Aorta (tissue), 5 donors: ENCODE measurements around the gene BET1L. TPM values are rescaled to one million over a fixed set of nuclear protein-coding genes. Genes with fewer than 3 reads are reported as not detected.

ENCODE experiments used
- ATAC-seq: fragments of 200-7000 bp; cut with Tn5 transposase; one replicate; pipeline ENCODE4 v1.9.1; 2022; ENCODE audit warnings: moderate library complexity; ENCODE audit not compliant: low FRiP score
- DNase-seq, 2 donors: peaks; one replicate each; pipeline ENCODE4 v3.0.0-alpha.2; 2020
- H3K27ac ChIP-seq, 2 donors: one replicate each; pipeline ENCODE4 v1.5.1; 2013; ENCODE audit warnings: low read length in 2 of 2, mild to moderate bottlenecking in 2 of 2, moderate library complexity in 2 of 2, control low read depth in 1 of 2, inconsistent platforms in 1 of 2, low read depth in 1 of 2
- H3K27me3 ChIP-seq, 2 donors: one replicate each; pipeline ENCODE4 v1.6.1; 2013; ENCODE audit warnings: control low read depth in 1 of 2, low read length in 1 of 2, mild to moderate bottlenecking in 1 of 2, moderate library complexity in 1 of 2; ENCODE audit not compliant: insufficient read depth in 2 of 2, control insufficient read depth in 1 of 2
- H3K36me3 ChIP-seq, 2 donors: one replicate each; pipeline ENCODE4 v1.6.1; 2013; ENCODE audit warnings: control low read depth in 1 of 2, low read length in 1 of 2, mild to moderate bottlenecking in 1 of 2; ENCODE audit not compliant: insufficient read depth in 2 of 2, control insufficient read depth in 1 of 2
- H3K4me1 ChIP-seq, 2 donors: one replicate each; pipeline ENCODE4 v1.6.1; 2013; ENCODE audit warnings: low read length in 2 of 2, control low read depth in 1 of 2, mild to moderate bottlenecking in 1 of 2, moderate library complexity in 1 of 2; ENCODE audit not compliant: insufficient read depth in 2 of 2, control insufficient read depth in 1 of 2
- H3K4me3 ChIP-seq, 2 donors: one replicate each; pipeline ENCODE4 v1.5.1; 2013; ENCODE audit warnings: low read length in 2 of 2, control low read depth in 1 of 2, mild to moderate bottlenecking in 1 of 2
- H3K9me3 ChIP-seq: one replicate; pipeline ENCODE4 v1.6.1; 2013; ENCODE audit warnings: mild to moderate bottlenecking, low read length; ENCODE audit not compliant: control insufficient read depth
- WGBS, 2 donors: extraction: QIAGEN DNeasy Blood & Tissue Kit; methylation state at CpG; one replicate each; pipeline ENCODE4 v1.1.7; 2013; 5-methylcytosine and 5-hydroxymethylcytosine counted together
- intact Hi-C, 2 donors: fragments of 100-400 bp; cut with DNase I; formaldehyde crosslinking; loops; one replicate each; pipeline versions ENCODE4 v1.14.2 to v1.15.0; 2022
- polyA plus RNA-seq, 2 donors: library from polyadenylated mRNA; stranded (reverse); fragments of 200-250 nt; gene quantifications; one replicate each; pipeline ENCODE4 v1.2.3, GENCODE V29; 2013
- total RNA-seq, 2 donors: library from RNA; stranded (reverse); fragmentation: NEBNext Ultra II Directional; extraction: Animal tissue kit (Norgen Biotek cat#: 25700); gene quantifications; one replicate each; pipeline ENCODE4 v1.2.1, GENCODE V29; 2021
- donor health status: healthy with polysubstance abuse.
- donor health status: Bipolar disorder and iron deficiency.
- donor health status: DM: no; HTN: no; CAD: no.
- donor health status: DM: no; HTN: no; CAD: no.
- donor health status: DM: yes; HTN: yes; CAD: no.

Gene BET1L
- total and polyA plus RNA-seq, 4 donors: 24.0 to 55.4 (median 45.2) TPM

DNA sequence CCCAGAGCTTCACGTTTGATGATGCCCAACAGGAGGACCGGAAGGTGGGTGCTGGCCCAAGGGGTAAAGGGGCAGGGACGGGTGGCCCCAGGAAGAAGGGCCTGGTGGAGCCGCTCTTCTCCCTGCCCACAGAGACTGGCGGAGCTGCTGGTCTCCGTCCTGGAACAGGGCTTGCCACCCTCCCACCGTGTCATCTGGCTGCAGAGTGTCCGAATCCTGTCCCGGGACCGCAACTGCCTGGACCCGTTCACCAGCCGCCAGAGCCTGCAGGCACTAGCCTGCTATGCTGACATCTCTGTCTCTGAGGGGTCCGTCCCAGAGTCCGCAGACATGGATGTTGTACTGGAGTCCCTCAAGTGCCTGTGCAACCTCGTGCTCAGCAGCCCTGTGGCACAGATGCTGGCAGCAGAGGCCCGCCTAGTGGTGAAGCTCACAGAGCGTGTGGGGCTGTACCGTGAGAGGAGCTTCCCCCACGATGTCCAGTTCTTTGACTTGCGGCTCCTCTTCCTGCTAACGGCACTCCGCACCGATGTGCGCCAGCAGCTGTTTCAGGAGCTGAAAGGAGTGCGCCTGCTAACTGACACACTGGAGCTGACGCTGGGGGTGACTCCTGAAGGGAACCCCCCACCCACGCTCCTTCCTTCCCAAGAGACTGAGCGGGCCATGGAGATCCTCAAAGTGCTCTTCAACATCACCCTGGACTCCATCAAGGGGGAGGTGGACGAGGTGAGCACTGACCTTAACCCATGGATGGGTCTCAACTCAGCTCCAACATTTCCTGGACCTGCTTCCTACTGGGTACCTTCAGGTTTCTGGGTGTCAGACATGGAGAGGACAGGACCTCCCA is 2.3 kb upstream of the BET1L start:
- Histone ChIP-seq H3K27ac (no peak overlapping the region), H3K9me3 (no peaks in the 10 kb centered on the region), H3K4me1 (no peaks in the 10 kb centered on the region), H3K4me3 (peak overlapping the region; percentile 53 to 69), H3K27me3 (no peaks in the 10 kb centered on the region), H3K36me3 (peaks cover 0 to 2% of the 10 kb centered on the region in 2 donors)
- ATAC-seq (no peak), DNase-seq (peak in 1 of 2 donors; percentile 69)
- intact Hi-C loops: loop anchor here in 1 of 2 donors (5.0 kb wide), 3 partner anchors 148 to 298 kb away; partner anchors contain the start of gene RNH1
- 45 to 49% methylated on average over 29 of the region's 29 CpGs for WGBS, 2 donors

DNA sequence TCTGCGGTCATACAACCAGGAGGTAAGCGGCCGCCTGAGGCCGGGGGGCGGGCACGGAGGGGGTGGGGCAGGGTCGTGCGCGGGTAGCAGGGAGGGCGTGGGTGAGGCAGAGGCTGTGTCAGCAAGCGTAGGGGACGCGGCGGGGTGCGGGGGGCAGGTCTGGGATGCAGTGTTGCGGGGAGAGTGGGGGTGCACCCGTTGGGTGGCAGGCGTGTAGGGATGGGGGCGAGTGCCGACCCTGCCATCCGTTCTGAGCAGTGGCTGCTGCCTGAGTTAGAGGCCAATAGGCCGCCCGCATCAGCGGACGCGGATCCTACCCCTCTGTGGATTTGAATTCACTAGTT is 1.7 kb upstream of the BET1L start:
- DNase-seq (no peak), ATAC-seq (no peak)
- Histone ChIP-seq H3K27me3 (no peaks in the 10 kb centered on the region), H3K27ac (no peak overlapping the region), H3K4me1 (no peaks in the 10 kb centered on the region), H3K36me3 (peaks cover 0 to 2% of the 10 kb centered on the region in 2 donors), H3K4me3 (peak overlapping the region; percentile 53 to 69), H3K9me3 (no peaks in the 10 kb centered on the region)
- WGBS, 2 donors: 1 to 2% methylated on average over 20 to 26 of the region's 26 CpGs
- intact Hi-C loops: loop anchor here in 1 of 2 donors (1.0 to 5.0 kb wide), 4 partner anchors 27 to 298 kb away; partner anchors contain the start of genes PSMD13, RNH1 and SIRT3

DNA sequence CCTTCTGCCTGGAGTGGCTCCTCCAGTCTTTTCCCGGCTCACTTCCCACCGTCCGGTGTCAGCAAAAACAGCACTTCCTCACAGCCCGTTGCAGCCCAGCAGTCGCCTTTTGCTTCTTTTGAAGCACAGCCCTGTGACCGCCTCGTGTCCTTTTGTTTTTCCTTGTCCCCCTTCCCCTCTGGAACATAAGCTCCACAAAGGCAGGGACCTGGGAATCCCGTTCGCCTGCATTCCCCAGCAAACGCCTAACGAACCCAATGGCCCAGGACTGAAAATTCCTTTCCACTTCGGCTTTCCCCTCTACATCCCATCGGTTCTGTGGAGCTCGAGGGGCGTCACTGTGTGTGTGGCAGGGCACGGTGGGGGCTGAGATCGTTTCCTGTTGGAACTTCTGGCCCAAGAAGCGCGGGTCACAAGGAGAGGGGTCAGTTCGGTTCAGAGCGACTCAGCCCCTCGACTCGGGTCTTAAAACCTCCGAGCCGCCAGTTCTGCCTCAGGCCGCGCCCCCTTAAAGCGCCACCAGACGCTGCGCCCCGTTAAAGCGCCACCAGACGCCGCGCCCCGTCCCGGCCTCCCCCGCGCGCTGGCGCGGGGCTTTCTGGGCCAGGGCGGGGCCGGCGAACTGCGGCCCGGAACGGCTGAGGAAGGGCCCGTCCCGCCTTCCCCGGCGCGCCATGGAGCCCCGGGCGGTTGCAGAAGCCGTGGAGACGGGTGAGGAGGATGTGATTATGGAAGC is 1.1 kb upstream of the BET1L start:
- peak; percentile 89 for ATAC-seq
- intact Hi-C loops: loop anchor here in 1 of 2 donors (1.0 to 5.0 kb wide), 4 partner anchors 28 to 299 kb away; partner anchors contain the start of genes PSMD13, RNH1 and SIRT3
- Histone ChIP-seq H3K4me3 (peak overlapping the region; percentile 53 to 69), H3K9me3 (no peaks in the 10 kb centered on the region), H3K36me3 (peaks cover 0 to 2% of the 10 kb centered on the region in 2 donors), H3K27me3 (no peaks in the 10 kb centered on the region), H3K27ac (peak overlapping the region; percentile 65 to 83), H3K4me1 (no peaks in the 10 kb centered on the region)
- WGBS, 2 donors: 0 to 1% methylated on average over 57 of the region's 57 CpGs
- DNase-seq: peak; percentile 91 to 93

DNA sequence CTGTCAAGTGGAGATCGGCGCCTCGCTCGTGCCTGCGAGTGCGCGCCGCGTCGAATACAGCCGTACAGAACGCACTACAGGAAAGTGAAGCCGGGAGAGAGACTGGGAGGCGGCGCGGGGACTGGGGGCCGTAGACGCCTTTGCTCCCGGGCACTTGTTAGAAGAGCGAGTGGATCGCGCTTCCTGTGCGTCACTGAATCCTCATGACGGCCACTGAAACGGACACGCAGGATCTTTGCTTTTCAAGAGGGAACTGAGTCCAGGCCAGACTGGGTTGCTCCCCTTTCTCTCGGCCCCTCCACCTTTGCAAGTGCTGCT is 623 bp upstream of the BET1L start:
- Histone ChIP-seq H3K27ac (peak overlapping the region; percentile 65 to 83), H3K27me3 (no peaks in the 10 kb centered on the region), H3K36me3 (peaks cover 0 to 2% of the 10 kb centered on the region in 2 donors), H3K4me3 (peak overlapping the region; percentile 53 to 69), H3K4me1 (no peaks in the 10 kb centered on the region), H3K9me3 (no peaks in the 10 kb centered on the region)
- peak; percentile 15 for ATAC-seq
- peak in 1 of 2 donors; percentile 81 for DNase-seq
- intact Hi-C loops: loop anchor here in 1 of 2 donors (1.0 to 5.0 kb wide), 4 partner anchors 28 to 299 kb away; partner anchors contain the start of genes PSMD13, RNH1 and SIRT3
- 0 to 1% methylated on average over 25 to 27 of the region's 27 CpGs for WGBS, 2 donors

DNA sequence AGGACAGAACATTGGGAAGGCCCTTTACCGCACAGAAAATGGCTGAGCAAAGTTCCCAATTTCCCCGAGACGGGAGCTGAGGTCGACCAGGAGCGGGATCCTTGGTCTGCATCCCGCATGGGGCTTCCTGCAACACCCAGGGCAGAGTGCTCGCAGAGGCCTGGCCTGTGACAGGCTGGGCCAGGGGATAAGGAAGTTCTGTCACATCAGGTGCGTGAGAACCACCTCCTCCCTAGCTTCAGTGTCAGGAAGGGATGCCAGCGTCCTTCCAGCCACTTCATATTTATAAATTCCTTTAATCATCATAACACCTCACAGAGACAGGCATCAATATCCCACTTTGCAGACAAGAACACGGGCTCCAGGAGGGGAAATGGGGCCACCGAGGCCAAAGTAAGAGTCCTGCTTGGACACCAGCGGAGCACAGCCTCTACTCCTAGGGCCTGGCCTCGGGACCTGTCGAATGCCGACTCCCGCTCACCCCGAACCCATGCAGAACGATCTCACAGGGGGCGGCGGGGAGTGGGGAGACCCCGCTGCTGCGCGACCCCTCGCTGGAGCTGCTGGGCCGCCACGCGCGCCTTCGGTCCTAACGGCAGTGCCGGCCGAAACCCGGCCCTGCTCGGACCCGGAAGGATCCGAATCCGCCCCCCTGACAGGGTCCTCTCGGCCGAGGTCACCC is 532 bp downstream of the BET1L start:
- no peaks in the 10 kb centered on the region for H3K27me3 ChIP-seq
- no peaks in the 10 kb centered on the region for H3K9me3 ChIP-seq
- WGBS, 2 donors: 1% methylated on average over 39 of the region's 39 CpGs
- peaks cover 0 to 2% of the 10 kb centered on the region in 2 donors for H3K36me3 ChIP-seq
- ATAC-seq (peak; percentile 9), DNase-seq (peak; percentile 60 to 74)
- intact Hi-C loops: loop anchor here in 1 of 2 donors (5.0 kb wide), 3 partner anchors 151 to 301 kb away; partner anchors contain the start of gene RNH1
- H3K27ac ChIP-seq: peak overlapping the region; percentile 46 to 81
- H3K4me3 ChIP-seq: peak overlapping the region; percentile 52 to 79
- no peaks in the 10 kb centered on the region for H3K4me1 ChIP-seq

DNA sequence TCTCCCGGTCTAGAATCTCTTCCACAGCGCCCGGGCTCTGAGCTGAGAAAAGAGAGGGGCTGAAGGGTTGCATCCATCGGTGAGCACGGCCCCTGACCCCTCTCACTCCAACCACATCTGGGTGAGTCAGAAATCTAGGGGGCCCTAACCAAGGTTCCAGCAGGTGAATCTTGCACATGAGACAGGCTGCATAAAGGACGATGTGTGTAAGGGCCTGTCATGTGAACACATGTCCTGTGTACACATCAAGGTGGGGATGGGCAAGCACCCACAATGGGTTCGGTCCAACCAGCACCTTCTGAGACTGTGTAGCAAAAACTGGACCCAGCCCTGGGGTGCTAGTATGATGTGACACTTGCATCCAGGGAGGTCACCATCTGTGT is 1.2 kb downstream of the BET1L start:
- DNase-seq (peak; percentile 45 to 72), ATAC-seq (no peak)
- intact Hi-C loops: loop anchor here in 1 of 2 donors (5.0 kb wide), 3 partner anchors 151 to 301 kb away; partner anchors contain the start of gene RNH1
- Histone ChIP-seq H3K27me3 (no peaks in the 10 kb centered on the region), H3K4me1 (no peaks in the 10 kb centered on the region), H3K4me3 (peak overlapping the region; percentile 52 to 79), H3K36me3 (peaks cover 0 to 2% of the 10 kb centered on the region in 2 donors), H3K27ac (no peak overlapping the region), H3K9me3 (no peaks in the 10 kb centered on the region)
- WGBS, 2 donors: 67 to 69% methylated on average over 7 of the region's 7 CpGs

DNA sequence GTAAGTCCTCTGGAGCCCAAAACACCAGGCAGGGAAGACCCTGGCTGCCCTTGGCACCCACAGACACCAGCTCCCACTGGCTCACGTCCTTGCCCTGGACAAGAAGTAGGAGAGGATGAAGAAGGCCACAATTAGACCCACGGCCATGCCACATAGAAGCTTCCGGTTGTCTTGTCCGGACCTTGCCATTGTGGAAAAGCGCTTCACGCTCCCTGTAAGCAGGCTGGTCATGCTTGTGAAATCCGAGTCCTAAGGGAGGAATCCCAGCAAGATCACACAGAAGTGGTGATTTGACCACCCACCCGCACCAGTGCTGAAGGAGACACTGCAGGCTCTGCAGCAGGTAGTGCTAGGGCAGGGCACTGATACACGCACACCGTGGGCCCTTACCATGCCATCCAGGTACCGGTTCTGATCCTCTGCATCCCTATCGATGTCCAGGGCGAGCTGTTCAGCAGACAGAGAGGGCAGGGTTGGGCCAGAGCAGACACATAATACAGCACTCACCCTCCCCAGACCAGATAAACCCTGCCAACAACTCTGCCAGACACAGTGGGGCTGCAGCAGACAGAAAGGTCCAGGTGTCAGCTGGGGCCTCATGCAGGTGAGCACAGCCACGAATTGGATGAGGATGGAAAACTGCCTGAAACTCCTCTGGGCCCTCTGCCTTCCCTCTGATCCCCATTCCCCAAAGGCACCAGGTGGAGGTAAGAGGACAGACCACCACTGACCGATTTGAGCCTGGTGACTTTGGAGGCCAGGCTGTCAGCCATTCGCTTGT is 1.8 kb downstream of the BET1L start:
- H3K4me1 ChIP-seq: no peaks in the 10 kb centered on the region
- H3K4me3 ChIP-seq: no peak overlapping the region
- DNase-seq (peak in 1 of 2 donors; percentile 29), ATAC-seq (no peak)
- WGBS, 2 donors: 81 to 83% methylated on average over 16 of the region's 16 CpGs
- intact Hi-C loops: loop anchor here in 1 of 2 donors (5.0 kb wide), 3 partner anchors 152 to 302 kb away; partner anchors contain the start of gene RNH1
- H3K27ac ChIP-seq: no peak overlapping the region
- H3K36me3 ChIP-seq: peaks cover 0 to 2% of the 10 kb centered on the region in 2 donors
- H3K27me3 ChIP-seq: no peaks in the 10 kb centered on the region
- no peaks in the 10 kb centered on the region for H3K9me3 ChIP-seq
